Gastroesophageal sphincter (tissue), 4 donors: ENCODE measurements around the gene GRAMD1C. TPM values are rescaled to one million over a fixed set of nuclear protein-coding genes. Genes with fewer than 3 reads are reported as not detected.

Experiments used
- ATAC-seq: fragments of 150-250 bp; one replicate; pipeline ENCODE4 v1.9.1; 2016; ENCODE audit warnings: mild to moderate bottlenecking, moderate library complexity
- H3K27ac ChIP-seq, 4 donors: fragments of 200-600 bp; sonication (generic) in 3 of 4; 1 replicate in 3 of 4; 2 replicates in 1 of 4; pipeline ENCODE4 v1.5.1; 2016 to 2019
- H3K27me3 ChIP-seq: fragments of 200-600 bp; sonication (generic); one replicate; pipeline ENCODE4 v1.5.1; 2019
- H3K36me3 ChIP-seq, 2 donors: fragments of 200-600 bp; sonication (generic); one replicate each; pipeline ENCODE4 v1.5.1; 2019; ENCODE audit warnings: control low read depth in 1 of 2
- H3K4me1 ChIP-seq, 3 donors: fragments of 200-600 bp; sonication (generic); 1 replicate in 2 of 3; 2 replicates in 1 of 3; pipeline ENCODE4 v1.5.1; 2016 to 2019; ENCODE audit warnings: control low read depth in 2 of 3
- H3K4me3 ChIP-seq, 2 donors: fragments of 200-600 bp; sonication (generic); one replicate each; pipeline ENCODE4 v1.5.1; 2019; ENCODE audit warnings: mild to moderate bottlenecking in 1 of 2, moderate library complexity in 1 of 2
- H3K9me3 ChIP-seq, 3 donors: fragments of 200-600 bp; sonication (generic); one replicate each; pipeline ENCODE4 v1.5.1; 2017 to 2019; ENCODE audit warnings: control low read depth in 2 of 3
- EP300 ChIP-seq: sonication (generic); formaldehyde crosslinking; IDR thresholded peaks from one replicate; pipeline ENCODE4 v1.6.1; 2017; ENCODE audit warnings: antibody characterized with exemption, mild to moderate bottlenecking
- POLR2A ChIP-seq, 2 donors: fragments of 450-650 bp; IDR thresholded peaks; one replicate each; pipeline ENCODE4 v1.6.1; 2017; ENCODE audit warnings: antibody characterized with exemption in 2 of 2, mild to moderate bottlenecking in 2 of 2, moderate library complexity in 1 of 2
- POLR2AphosphoS5 ChIP-seq: sonication (generic); formaldehyde crosslinking; IDR thresholded peaks from one replicate; pipeline ENCODE4 v1.6.1; 2017; ENCODE audit warnings: antibody characterized with exemption
- WGBS, 2 donors: methylation state at CpG; one replicate each; pipeline ENCODE4 v1.1.5; 2018; ENCODE audit warnings: low coverage in 1 of 2; 5-methylcytosine and 5-hydroxymethylcytosine counted together
- total RNA-seq, 4 donors: library from RNA; depleted of rRNA; stranded (reverse); fragments of >200 nt; gene quantifications; one replicate each; pipeline ENCODE4 v1.1.0, GENCODE V29; 2016
- TF ChIP-seq, protein P1 (sequence below), 4 experiments: fragments of 200-600 bp in 2 of 4; fragments of 450-650 bp in 2 of 4; sonication (generic) in 1 of 4; IDR thresholded peaks; one replicate each; pipeline ENCODE4 v1.5.1; 2017 to 2019; ENCODE audit warnings: antibody characterized with exemption in 4 of 4, mild to moderate bottlenecking in 2 of 4, moderate library complexity in 2 of 4

The GRAMD1C gene
- total RNA-seq, 4 donors from 2014 or later = 0.54 to 3.6 (median 1.4) TPM; not detected in 1

GRCh38 chr3:113852506-113852905 is 13.9 kb downstream of the GRAMD1C start:
- TF ChIP-seq POLR2AphosphoS5 (no peak), POLR2A (IDR thresholded peaks at IDR 0.05) (no peak), EP300 (no peak)
- TF ChIP-seq, protein P1, sequence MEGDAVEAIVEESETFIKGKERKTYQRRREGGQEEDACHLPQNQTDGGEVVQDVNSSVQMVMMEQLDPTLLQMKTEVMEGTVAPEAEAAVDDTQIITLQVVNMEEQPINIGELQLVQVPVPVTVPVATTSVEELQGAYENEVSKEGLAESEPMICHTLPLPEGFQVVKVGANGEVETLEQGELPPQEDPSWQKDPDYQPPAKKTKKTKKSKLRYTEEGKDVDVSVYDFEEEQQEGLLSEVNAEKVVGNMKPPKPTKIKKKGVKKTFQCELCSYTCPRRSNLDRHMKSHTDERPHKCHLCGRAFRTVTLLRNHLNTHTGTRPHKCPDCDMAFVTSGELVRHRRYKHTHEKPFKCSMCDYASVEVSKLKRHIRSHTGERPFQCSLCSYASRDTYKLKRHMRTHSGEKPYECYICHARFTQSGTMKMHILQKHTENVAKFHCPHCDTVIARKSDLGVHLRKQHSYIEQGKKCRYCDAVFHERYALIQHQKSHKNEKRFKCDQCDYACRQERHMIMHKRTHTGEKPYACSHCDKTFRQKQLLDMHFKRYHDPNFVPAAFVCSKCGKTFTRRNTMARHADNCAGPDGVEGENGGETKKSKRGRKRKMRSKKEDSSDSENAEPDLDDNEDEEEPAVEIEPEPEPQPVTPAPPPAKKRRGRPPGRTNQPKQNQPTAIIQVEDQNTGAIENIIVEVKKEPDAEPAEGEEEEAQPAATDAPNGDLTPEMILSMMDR (IDR thresholded peaks at IDR 0.05) = no peak
- no peaks in the 10 kb centered on the region for H3K36me3 ChIP-seq
- H3K4me1 ChIP-seq = no peaks in the 10 kb centered on the region
- ATAC-seq = no peak
- no peak overlapping the region for H3K27ac ChIP-seq
- no peaks in the 10 kb centered on the region for H3K9me3 ChIP-seq
- H3K27me3 ChIP-seq = no peaks in the 10 kb centered on the region
- H3K4me3 ChIP-seq = no peak overlapping the region
- WGBS, 2 donors = 11 to 77% methylated on average over 3 of the region's 3 CpGs

DNA sequence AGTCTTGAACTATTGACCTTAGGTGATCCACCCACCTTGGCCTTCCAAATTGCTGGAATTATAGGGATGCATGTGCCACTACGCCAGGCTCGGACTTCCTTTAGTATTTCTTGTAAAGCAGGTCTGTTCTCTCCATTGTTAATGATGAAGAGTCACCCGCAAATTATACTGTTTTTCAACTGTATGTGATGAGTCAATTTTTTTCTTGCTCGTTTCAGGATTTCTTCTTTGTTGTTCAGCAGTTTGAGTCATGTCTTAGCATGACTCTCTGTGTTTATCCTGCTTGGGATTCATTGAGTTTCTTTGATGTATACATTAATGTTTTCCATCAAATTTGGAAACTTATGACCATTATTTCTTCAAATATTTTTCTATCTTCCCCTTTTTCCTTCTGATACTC is 28.9 kb downstream of the GRAMD1C start:
- ATAC-seq = no peak
- H3K9me3 ChIP-seq = peaks cover 0 to 7% (median 0%) of the 10 kb centered on the region in 3 donors
- 67 to 83% methylated on average over 2 to 4 of the region's 4 CpGs for WGBS, 2 donors
- H3K4me1 ChIP-seq = no peaks in the 10 kb centered on the region
- no peak overlapping the region for H3K27ac ChIP-seq
- H3K27me3 ChIP-seq = no peaks in the 10 kb centered on the region
- H3K36me3 ChIP-seq = no peaks in the 10 kb centered on the region
- H3K4me3 ChIP-seq = no peak overlapping the region
- no peak for TF ChIP-seq EP300
- no peak for TF ChIP-seq POLR2AphosphoS5
- TF ChIP-seq, protein P1 (IDR thresholded peaks at IDR 0.05) = no peak
- TF ChIP-seq POLR2A (IDR thresholded peaks at IDR 0.05) = no peak

- TF ChIP-seq POLR2A (IDR thresholded peaks at IDR 0.05) (no peak), EP300 (no peak), POLR2AphosphoS5 (no peak)
- TF ChIP-seq, protein P1 (IDR thresholded peaks at IDR 0.05) = no peak
- no peaks in the 10 kb centered on the region for H3K4me1 ChIP-seq
- no peak overlapping the region for H3K4me3 ChIP-seq
- no peaks in the 10 kb centered on the region for H3K27me3 ChIP-seq
- no peaks in the 10 kb centered on the region for H3K9me3 ChIP-seq
- no peaks in the 10 kb centered on the region for H3K36me3 ChIP-seq
- no peak for ATAC-seq
- 100% methylated on average over 1 to 4 of the region's 6 CpGs for WGBS, 2 donors
- no peak overlapping the region for H3K27ac ChIP-seq
These were observed 34.7 kb downstream of the GRAMD1C start for GRCh38 chr3:113873293-113873692.

- no peak for ATAC-seq
- no peaks in the 10 kb centered on the region for H3K4me1 ChIP-seq
- H3K9me3 ChIP-seq = no peaks in the 10 kb centered on the region
- H3K4me3 ChIP-seq = no peak overlapping the region
- H3K36me3 ChIP-seq = no peaks in the 10 kb centered on the region
- WGBS, 2 donors = 90 to 93% methylated on average over 4 of the region's 4 CpGs
- TF ChIP-seq EP300 (no peak), POLR2AphosphoS5 (no peak), POLR2A (IDR thresholded peaks at IDR 0.05) (no peak)
- TF ChIP-seq, protein P1 (IDR thresholded peaks at IDR 0.05) = no peak
- no peaks in the 10 kb centered on the region for H3K27me3 ChIP-seq
- H3K27ac ChIP-seq = no peak overlapping the region
These were observed 35.4 kb downstream of the GRAMD1C start for GRCh38 chr3:113873814-113874526.

DNA sequence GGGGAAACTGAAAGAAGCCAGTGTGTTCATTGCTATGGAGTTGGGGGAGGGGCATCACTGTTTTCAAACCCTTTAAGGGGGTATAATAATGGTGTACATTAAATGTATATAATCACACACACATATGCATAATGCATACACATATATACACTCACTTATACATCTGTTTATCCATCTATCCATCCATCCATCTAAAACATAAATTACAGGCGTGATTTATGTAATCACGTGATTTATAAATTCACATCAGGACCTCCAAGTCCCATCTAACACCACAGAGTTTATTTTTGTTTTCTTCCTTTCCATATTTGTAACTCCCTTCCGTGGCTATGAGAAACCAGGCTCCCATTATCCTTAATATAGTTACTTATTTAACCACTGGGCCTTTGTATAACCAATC is 39.8 kb downstream of the GRAMD1C start:
- H3K9me3 ChIP-seq = no peaks in the 10 kb centered on the region

More for the DNA sequence above, 39.8 kb downstream of the GRAMD1C start:
- no peaks in the 10 kb centered on the region for H3K4me1 ChIP-seq
- H3K27me3 ChIP-seq = no peaks in the 10 kb centered on the region
- no peak for ATAC-seq
- no peaks in the 10 kb centered on the region for H3K36me3 ChIP-seq
- 96% methylated on average over 3 of the region's 3 CpGs for WGBS, 2 donors
- TF ChIP-seq, protein P1 (IDR thresholded peaks at IDR 0.05) = no peak
- TF ChIP-seq POLR2AphosphoS5 (no peak), POLR2A (IDR thresholded peaks at IDR 0.05) (no peak), EP300 (no peak)
- H3K27ac ChIP-seq = no peak overlapping the region
- H3K4me3 ChIP-seq = no peak overlapping the region
